Mononuclear cell (primary cell): ENCODE data around the gene TRAPPC2L. TPM values are rescaled to one million over a fixed set of nuclear protein-coding genes. Genes with fewer than 3 reads are reported as not detected.
"Not testable (repeated sequence)": the region's sequence is repeated elsewhere in the genome, so short reads cannot be mapped to it uniquely, and the experiment has no call there.

Experiments
- H3K27me3 ChIP-seq: 2 replicates; pipeline ENCODE4 v1.6.0; 2011; ENCODE audit warnings: low read length, control low read depth; ENCODE audit not compliant: insufficient read depth
- H3K4me1 ChIP-seq: 2 replicates; pipeline ENCODE4 v1.5.1; 2011; ENCODE audit warnings: mild to moderate bottlenecking, low read length, control low read depth; ENCODE audit not compliant: insufficient read depth
- H3K4me3 ChIP-seq: 2 replicates; pipeline ENCODE4 v1.5.1; 2011; ENCODE audit warnings: mild to moderate bottlenecking, low read length, moderate library complexity
- H3K9me3 ChIP-seq: 2 replicates; pipeline ENCODE4 v1.5.1; 2011; ENCODE audit warnings: low read depth, mild to moderate bottlenecking, control low read depth, low read length
- total RNA-seq: library from RNA; depleted of rRNA; stranded (reverse); fragments of >200 nt; gene quantifications from one replicate; pipeline ENCODE4 v1.2.3, GENCODE V29; 2012

TRAPPC2L gene
- total RNA-seq, 1 donor: 24.0 TPM

- no peaks in the 10 kb centered on the region for H3K9me3 ChIP-seq
Measured at GRCh38 chr16:88893127-88893968, 36.4 kb downstream of the TRAPPC2L start.

GRCh38 chr16:88894266-88894665, 37.3 kb downstream of the TRAPPC2L start:
- H3K4me1 ChIP-seq, H3K27me3 ChIP-seq, H3K4me3 ChIP-seq, H3K9me3 ChIP-seq: not testable (repeated sequence)

More at GRCh38 chr16:88893127-88893968, 36.4 kb downstream of the TRAPPC2L start:
- H3K27me3 ChIP-seq: no peaks in the 10 kb centered on the region
- no peaks in the 10 kb centered on the region for H3K4me1 ChIP-seq
- no peak overlapping the region for H3K4me3 ChIP-seq

DNA sequence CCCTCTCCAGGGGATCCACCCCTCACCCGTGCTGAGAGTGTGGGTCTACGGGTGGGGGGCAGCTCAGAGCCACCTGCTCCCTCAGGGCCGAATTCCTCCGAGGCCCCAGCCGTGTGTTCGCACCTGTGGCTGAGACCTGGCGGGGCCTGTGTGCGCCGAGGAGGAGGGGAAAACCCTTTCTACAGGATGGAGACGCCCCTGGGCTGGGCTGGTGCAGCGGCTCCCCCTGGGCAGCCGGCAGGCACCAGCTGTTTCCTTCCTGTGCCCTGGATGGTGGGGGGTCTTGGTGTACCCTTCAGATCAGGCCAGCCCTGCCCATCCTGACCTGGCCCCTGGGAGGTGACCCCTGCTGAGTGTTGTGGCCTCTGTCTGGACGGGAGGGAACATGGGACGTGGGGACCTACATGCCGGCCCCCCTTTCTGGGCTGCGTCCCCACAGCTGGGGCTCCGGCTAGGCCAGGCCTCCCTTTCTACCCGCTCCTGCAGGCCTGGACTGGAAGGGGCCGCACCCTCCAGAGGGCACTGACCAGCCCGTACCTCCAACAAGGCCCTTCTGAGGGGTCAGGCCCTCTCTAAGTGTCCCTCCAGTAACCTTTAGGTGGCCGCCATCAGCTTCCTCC, 37.9 kb downstream of the TRAPPC2L start:
- Histone ChIP-seq H3K4me3 (no peak overlapping the region), H3K27me3 (no peaks in the 10 kb centered on the region), H3K9me3 (no peaks in the 10 kb centered on the region), H3K4me1 (no peaks in the 10 kb centered on the region)

DNA sequence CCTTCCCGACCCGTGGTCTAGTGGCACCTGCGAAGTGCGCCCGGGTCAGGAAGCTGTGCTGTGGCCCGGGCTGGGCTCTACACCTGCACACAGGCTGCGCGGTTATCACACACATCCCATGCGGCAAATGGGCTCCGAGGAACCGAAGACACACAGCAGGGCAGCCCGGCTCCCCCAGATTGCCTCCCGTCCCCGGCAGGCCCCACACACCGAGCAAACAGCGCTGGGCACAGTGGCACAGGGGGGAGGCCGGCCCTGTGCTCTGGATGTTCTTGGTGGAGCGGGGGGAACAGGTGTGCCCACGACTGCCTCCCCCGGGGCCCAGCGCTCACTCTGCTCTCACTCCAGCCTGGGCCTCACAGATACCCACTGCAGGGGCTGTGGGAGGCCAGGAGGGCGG, 38.4 kb downstream of the TRAPPC2L start:
- H3K4me1 ChIP-seq: no peaks in the 10 kb centered on the region
- no peaks in the 10 kb centered on the region for H3K27me3 ChIP-seq
- no peaks in the 10 kb centered on the region for H3K9me3 ChIP-seq
- H3K4me3 ChIP-seq: no peak overlapping the region

DNA sequence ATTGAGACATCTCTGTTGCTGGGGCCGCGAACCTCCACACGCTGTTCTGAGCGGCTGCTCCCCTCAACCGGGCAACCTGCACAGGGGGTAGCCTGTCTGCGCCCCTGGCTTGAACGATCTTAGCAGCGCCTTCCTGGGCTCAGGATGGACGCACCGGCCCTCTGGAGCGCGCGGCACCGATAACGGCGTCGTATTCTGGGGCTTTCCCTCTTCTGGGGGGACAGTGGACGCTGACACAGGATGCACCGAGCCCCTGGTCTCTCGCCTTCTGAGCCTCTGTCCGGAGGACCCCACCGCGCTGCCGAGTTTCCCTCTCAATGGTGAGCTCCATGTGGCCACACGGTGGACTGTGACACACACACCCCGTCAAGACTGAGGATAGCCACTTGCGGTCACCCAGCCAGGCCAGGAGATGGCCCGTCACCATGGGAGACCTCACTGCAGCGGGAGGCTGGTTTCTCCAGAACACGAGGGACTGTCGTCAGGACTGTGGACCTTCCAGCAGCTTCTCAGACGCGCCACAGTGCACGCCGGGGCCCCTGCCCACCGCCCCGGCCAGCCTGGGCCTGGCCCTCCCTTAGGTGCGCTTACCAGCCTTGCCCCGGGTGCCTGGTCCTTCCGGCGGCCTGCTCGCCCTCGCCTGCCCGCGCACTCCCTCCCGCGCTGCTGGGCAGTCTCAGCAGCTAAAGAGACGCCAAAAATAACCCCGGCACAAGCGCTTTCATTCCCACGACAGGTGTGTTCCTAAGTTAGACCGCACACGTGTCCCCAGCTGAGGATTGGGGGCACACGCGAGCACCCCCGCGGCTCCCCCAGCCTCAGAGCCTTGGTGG, 39.5 kb downstream of the TRAPPC2L start:
- no peaks in the 10 kb centered on the region for H3K9me3 ChIP-seq
- H3K4me1 ChIP-seq: no peaks in the 10 kb centered on the region
- no peak overlapping the region for H3K4me3 ChIP-seq
- H3K27me3 ChIP-seq: no peaks in the 10 kb centered on the region

GRCh38 chr16:88897696-88898425, 40.9 kb downstream of the TRAPPC2L start:
- Histone ChIP-seq H3K9me3 (no peaks in the 10 kb centered on the region), H3K4me3 (no peak overlapping the region), H3K4me1 (no peaks in the 10 kb centered on the region), H3K27me3 (no peaks in the 10 kb centered on the region)

DNA sequence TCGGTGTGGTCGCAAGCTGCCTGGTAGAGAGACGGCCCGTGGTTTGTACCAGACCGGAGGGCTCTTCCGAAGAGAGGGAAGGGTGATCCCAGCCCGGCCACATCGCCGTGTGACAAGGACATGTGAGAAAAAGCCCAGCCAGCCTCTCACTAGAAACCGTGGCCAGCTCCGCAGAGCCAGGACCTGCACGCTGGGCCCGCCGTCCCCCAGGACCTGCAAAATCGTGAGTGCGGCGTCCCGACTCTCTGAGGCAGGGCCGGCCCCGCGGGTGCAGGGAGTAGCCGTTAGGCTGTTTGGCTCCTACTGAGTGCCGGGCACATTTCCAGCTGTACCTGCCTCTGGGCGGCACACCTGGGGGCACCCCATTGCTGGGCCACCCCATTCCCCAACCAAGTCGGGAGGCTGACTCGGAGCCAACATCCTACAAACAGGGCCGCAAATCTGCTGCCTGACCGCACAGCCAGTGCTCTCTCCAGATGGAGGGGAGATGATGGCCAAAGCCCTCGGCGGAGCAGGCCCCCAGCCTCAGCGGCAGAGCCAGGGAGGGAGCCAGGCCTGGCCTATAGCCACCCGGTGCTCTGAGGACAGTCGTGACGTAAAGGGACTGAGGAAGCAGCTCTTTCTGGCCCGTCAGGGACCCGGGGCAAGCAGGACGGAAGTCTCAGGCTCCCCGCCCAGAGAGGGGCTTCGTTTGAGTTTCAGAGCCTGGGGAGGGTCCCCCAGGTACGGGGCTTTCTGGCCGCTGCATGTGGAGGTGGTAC, 43.2 kb downstream of the TRAPPC2L start:
- no peak overlapping the region for H3K4me3 ChIP-seq
- H3K27me3 ChIP-seq: no peaks in the 10 kb centered on the region
- no peaks in the 10 kb centered on the region for H3K4me1 ChIP-seq
- H3K9me3 ChIP-seq: no peaks in the 10 kb centered on the region

DNA sequence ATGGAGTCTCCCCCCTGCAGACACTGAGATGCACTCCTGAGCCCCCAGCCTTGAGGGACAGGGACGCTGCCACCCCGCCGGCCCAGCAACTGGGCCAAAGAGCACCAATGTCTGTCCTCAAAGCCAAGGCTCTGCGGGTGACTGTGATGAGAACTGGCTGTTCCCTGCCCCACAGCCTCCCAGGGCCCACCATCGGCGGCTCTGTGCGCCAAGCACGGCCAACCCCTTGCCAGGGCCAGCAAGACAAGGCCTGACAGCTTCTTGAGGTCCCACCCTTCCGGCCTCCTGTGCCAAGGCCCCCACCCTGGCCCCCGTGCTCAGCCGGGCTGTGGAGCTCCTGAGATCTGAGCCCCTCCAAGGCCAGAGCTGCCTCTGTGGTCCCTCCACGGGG, 43.7 kb downstream of the TRAPPC2L start:
- no peak overlapping the region for H3K4me3 ChIP-seq

GRCh38 chr16:88901718-88902337, 44.9 kb downstream of the TRAPPC2L start:
- H3K27me3 ChIP-seq: no peaks in the 10 kb centered on the region
- no peaks in the 10 kb centered on the region for H3K9me3 ChIP-seq
- no peak overlapping the region for H3K4me3 ChIP-seq
- H3K4me1 ChIP-seq: no peaks in the 10 kb centered on the region

More for the DNA sequence above, 43.7 kb downstream of the TRAPPC2L start:
- Histone ChIP-seq H3K4me1 (no peaks in the 10 kb centered on the region), H3K27me3 (no peaks in the 10 kb centered on the region), H3K9me3 (no peaks in the 10 kb centered on the region)

DNA sequence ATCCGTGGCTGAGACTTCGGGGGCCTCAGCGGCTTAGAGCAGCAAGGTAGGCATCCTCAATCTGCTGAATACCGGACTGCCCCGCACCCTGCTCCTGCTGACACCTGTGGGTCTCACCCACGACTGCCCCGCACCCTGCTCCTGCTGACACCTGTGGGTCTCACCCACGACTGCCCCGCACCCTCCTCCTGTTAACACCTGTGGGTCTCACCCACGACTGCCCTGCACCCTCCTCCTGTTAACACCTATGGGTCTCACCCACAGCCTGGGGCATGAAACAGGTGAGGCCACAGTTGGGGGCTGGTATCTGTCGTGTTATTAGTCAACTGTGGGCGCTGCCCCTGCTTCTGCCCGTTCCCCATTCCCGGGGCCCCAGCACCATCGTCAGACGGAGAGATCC, 45.8 kb downstream of the TRAPPC2L start:
- H3K4me3 ChIP-seq: no peak overlapping the region
- H3K4me1 ChIP-seq: no peaks in the 10 kb centered on the region
- no peaks in the 10 kb centered on the region for H3K27me3 ChIP-seq
- H3K9me3 ChIP-seq: no peaks in the 10 kb centered on the region

- no peaks in the 10 kb centered on the region for H3K4me1 ChIP-seq
- H3K27me3 ChIP-seq: no peaks in the 10 kb centered on the region
- H3K4me3 ChIP-seq: no peak overlapping the region
- no peaks in the 10 kb centered on the region for H3K9me3 ChIP-seq
Measured at GRCh38 chr16:88903267-88903666, 46.3 kb downstream of the TRAPPC2L start.

GRCh38 chr16:88904676-88905365, 47.9 kb downstream of the TRAPPC2L start:
- no peaks in the 10 kb centered on the region for H3K9me3 ChIP-seq
- H3K4me3 ChIP-seq: no peak overlapping the region
- H3K27me3 ChIP-seq: no peaks in the 10 kb centered on the region
- no peaks in the 10 kb centered on the region for H3K4me1 ChIP-seq

- Histone ChIP-seq H3K4me3 (no peak overlapping the region), H3K4me1 (no peaks in the 10 kb centered on the region), H3K27me3 (no peaks in the 10 kb centered on the region), H3K9me3 (no peaks in the 10 kb centered on the region)
Measured at GRCh38 chr16:88905563-88905962, 48.6 kb downstream of the TRAPPC2L start.
